NT2/D1 (cell line): ENCODE results near the gene AHNAK.

Experiments used
- DNase-seq: peaks from one replicate; pipeline ENCODE4 v3.0.0-alpha.2; 2011; ENCODE audit warnings: low read depth, low spot score
- H3K27me3 ChIP-seq: 2 replicates; pipeline ENCODE4 v1.6.0; 2011; ENCODE audit warnings: mild to moderate bottlenecking; ENCODE audit not compliant: insufficient read length, insufficient read depth
- H3K36me3 ChIP-seq: 2 replicates; pipeline ENCODE4 v1.6.1; 2011; ENCODE audit warnings: mild to moderate bottlenecking, low read length, mixed read lengths; ENCODE audit not compliant: insufficient read depth, insufficient read length
- H3K4me1 ChIP-seq: 2 replicates; pipeline ENCODE4 v1.5.1; 2011; ENCODE audit not compliant: insufficient read depth, insufficient read length
- H3K4me3 ChIP-seq: 2 replicates; pipeline ENCODE4 v1.5.1; 2011; ENCODE audit warnings: low read depth; ENCODE audit not compliant: insufficient read length
- H3K9ac ChIP-seq: 2 replicates; pipeline ENCODE4 v1.6.0; 2011; ENCODE audit warnings: low read depth; ENCODE audit not compliant: insufficient read length
- H3K9me3 ChIP-seq: 2 replicates; pipeline ENCODE4 v1.5.1; 2011; ENCODE audit warnings: mild to moderate bottlenecking, low read length; ENCODE audit not compliant: insufficient read depth
- SUZ12 ChIP-seq: IDR thresholded peaks from 2 replicates; pipeline ENCODE4 v1.6.1; 2011; ENCODE audit not compliant: insufficient read length, insufficient read depth; ENCODE audit errors: extremely low read depth
- YY1 ChIP-seq: IDR thresholded peaks from 2 replicates; pipeline ENCODE4 v1.6.1; 2011; ENCODE audit not compliant: insufficient read length, insufficient read depth
- ZNF274 ChIP-seq: IDR thresholded peaks from 2 replicates; pipeline ENCODE4 v1.6.1; 2011; ENCODE audit warnings: mild to moderate bottlenecking, low read depth, low read length

The AHNAK gene

DNA sequence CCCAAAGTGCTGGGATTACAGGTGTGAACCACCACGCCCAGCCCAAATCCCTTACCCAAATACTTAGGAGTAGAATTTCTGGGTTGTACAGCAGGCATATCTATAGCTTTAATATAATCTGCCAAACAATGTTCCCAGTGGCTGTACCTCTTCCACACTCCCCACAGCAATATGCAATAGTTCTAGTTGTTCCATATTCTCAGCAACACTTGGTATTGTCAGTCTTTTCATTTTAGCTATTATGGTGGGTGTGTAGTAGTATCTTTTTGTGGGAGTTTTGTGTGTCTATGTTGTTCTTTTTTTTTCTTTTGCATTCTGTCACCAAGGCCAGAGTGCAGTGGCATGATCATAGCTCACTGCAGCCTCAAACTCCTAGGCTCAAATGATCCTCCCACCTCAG lies 109.0 kb downstream of the AHNAK start:
- Histone ChIP-seq H3K4me1 (peaks cover 6% of the 10 kb centered on the region), H3K4me3 (no peak overlapping the region), H3K36me3 (no peaks in the 10 kb centered on the region), H3K9ac (no peak overlapping the region), H3K27me3 (no peaks in the 10 kb centered on the region), H3K9me3 (no peaks in the 10 kb centered on the region)
- no peak for DNase-seq
- TF ChIP-seq YY1 = no peak

- H3K27me3 ChIP-seq = no peaks in the 10 kb centered on the region
- H3K4me1 ChIP-seq = peaks cover 6% of the 10 kb centered on the region
- no peak overlapping the region for H3K9ac ChIP-seq
- TF ChIP-seq ZNF274 = no peak
- no peak for TF ChIP-seq SUZ12
- TF ChIP-seq YY1 = no peak
- DNase-seq = no peak
- no peaks in the 10 kb centered on the region for H3K9me3 ChIP-seq
- no peak overlapping the region for H3K4me3 ChIP-seq
- no peaks in the 10 kb centered on the region for H3K36me3 ChIP-seq
These were observed 110.6 kb downstream of the AHNAK start for GRCh38 chr11:62435846-62436660.

DNA sequence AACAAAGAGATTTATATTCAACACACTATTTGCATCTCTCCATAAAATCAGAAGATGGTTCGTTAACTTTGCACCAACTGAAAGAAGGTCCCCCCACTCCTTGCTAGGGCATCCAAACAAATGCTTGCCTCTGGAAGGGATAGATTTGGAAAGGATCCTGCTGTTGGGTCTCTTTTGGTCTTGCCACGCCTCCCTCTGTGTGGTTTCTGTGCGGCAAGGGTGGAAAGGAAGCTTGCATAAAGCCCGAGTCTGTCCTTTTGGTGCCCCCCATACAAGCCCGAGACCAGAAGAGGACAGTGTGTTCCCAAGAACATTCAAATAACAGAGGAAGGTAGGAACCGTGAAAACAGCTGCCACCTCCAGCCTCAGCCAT lies 112.7 kb downstream of the AHNAK start:
- Histone ChIP-seq H3K36me3 (no peaks in the 10 kb centered on the region), H3K9ac (no peak overlapping the region), H3K4me1 (peaks cover 4% of the 10 kb centered on the region), H3K27me3 (no peaks in the 10 kb centered on the region), H3K9me3 (no peaks in the 10 kb centered on the region), H3K4me3 (no peak overlapping the region)
- no peak for DNase-seq
- TF ChIP-seq YY1 (no peak), SUZ12 (no peak), ZNF274 (no peak)

GRCh38 chr11:62433141-62433903 lies 113.3 kb downstream of the AHNAK start:
- Histone ChIP-seq H3K9me3 (no peaks in the 10 kb centered on the region), H3K9ac (no peak overlapping the region), H3K4me3 (no peak overlapping the region), H3K4me1 (peaks cover 4% of the 10 kb centered on the region), H3K36me3 (no peaks in the 10 kb centered on the region), H3K27me3 (no peaks in the 10 kb centered on the region)
- TF ChIP-seq SUZ12 (no peak), YY1 (no peak), ZNF274 (no peak)
- no peak for DNase-seq

DNA sequence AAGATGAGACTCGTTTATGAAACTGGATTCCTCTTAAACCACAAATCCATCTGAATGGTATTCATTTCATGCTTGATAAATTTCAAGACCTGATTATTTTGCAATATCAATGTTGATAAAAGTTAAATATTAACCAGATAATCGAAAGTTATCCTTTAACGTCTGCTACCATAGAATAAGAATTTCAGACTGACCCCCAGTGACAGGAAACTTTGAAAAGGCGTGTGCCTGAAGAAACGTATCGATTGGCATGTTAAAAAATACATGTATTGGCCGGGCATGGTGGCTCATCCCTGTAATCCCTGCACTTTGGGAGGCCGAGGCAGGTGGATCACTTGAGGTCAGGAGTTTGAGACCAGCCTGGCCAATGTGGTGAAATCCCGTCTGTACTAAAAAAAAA lies 113.9 kb downstream of the AHNAK start:
- H3K4me3 ChIP-seq = no peak overlapping the region
- H3K9ac ChIP-seq = no peak overlapping the region
- H3K4me1 ChIP-seq = peaks cover 4% of the 10 kb centered on the region
- H3K36me3 ChIP-seq = no peaks in the 10 kb centered on the region
- H3K27me3 ChIP-seq = no peaks in the 10 kb centered on the region
- no peaks in the 10 kb centered on the region for H3K9me3 ChIP-seq
- no peak for DNase-seq
- no peak for TF ChIP-seq SUZ12
- no peak for TF ChIP-seq ZNF274
- TF ChIP-seq YY1 = no peak

DNA sequence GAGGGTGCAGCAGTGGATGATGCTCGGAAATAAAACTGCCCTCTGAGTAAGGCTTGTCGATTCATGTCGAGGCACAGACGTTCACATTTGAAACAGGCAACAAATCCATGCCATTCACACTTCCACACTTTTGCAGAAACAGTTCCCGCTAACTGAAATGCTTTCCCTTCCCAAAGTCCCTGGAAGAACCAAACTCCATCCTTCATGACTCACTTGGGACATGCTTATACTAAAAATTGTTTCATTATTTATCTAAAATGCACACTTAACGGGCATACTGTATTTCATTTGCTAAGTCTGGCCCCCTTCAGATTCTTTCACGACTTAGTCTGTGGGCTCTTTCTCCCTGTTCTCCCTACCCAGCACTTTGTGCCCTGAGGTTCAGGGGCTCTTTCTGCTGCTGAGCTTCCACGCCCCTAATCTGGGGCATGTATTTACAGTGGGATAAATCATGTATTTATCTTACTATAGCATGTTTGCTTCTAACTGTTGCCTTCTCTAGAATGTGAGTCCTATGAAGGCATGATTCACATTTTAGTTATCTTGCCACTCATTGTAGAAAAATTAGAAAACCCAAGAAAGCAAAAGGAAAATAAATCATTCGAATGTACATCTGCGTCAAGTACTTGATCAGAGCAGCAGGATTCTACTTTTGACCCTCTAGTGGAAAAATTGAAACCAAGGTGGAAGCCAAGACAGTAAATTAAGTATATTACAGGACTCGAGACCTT lies 115.3 kb downstream of the AHNAK start:
- no peak for TF ChIP-seq ZNF274
- no peak for TF ChIP-seq SUZ12
- TF ChIP-seq YY1 = no peak
- H3K9me3 ChIP-seq = no peaks in the 10 kb centered on the region
- no peak overlapping the region for H3K9ac ChIP-seq
- H3K4me3 ChIP-seq = no peak overlapping the region
- peaks cover 4% of the 10 kb centered on the region for H3K4me1 ChIP-seq
- DNase-seq = no peak
- no peaks in the 10 kb centered on the region for H3K36me3 ChIP-seq
- no peaks in the 10 kb centered on the region for H3K27me3 ChIP-seq

GRCh38 chr11:62430425-62430824 lies 116.2 kb downstream of the AHNAK start:
- Histone ChIP-seq H3K9ac (no peak overlapping the region), H3K36me3 (no peaks in the 10 kb centered on the region), H3K4me1 (peaks cover 4% of the 10 kb centered on the region), H3K4me3 (no peak overlapping the region), H3K27me3 (no peaks in the 10 kb centered on the region), H3K9me3 (no peaks in the 10 kb centered on the region)
- no peak for DNase-seq
- TF ChIP-seq YY1 (no peak), SUZ12 (no peak), ZNF274 (no peak)
